HG02763 (cell line): Measurements from ENCODE around the gene SLC1A7.

Experiments
- ATAC-seq: cut with Tn5 transposase; IDR thresholded peaks from one replicate; pipeline ENCODE4 v1.9.1; 2021; ENCODE audit warnings: mild to moderate bottlenecking, moderate library complexity; ENCODE audit not compliant: unreplicated experiment

The SLC1A7 gene

DNA sequence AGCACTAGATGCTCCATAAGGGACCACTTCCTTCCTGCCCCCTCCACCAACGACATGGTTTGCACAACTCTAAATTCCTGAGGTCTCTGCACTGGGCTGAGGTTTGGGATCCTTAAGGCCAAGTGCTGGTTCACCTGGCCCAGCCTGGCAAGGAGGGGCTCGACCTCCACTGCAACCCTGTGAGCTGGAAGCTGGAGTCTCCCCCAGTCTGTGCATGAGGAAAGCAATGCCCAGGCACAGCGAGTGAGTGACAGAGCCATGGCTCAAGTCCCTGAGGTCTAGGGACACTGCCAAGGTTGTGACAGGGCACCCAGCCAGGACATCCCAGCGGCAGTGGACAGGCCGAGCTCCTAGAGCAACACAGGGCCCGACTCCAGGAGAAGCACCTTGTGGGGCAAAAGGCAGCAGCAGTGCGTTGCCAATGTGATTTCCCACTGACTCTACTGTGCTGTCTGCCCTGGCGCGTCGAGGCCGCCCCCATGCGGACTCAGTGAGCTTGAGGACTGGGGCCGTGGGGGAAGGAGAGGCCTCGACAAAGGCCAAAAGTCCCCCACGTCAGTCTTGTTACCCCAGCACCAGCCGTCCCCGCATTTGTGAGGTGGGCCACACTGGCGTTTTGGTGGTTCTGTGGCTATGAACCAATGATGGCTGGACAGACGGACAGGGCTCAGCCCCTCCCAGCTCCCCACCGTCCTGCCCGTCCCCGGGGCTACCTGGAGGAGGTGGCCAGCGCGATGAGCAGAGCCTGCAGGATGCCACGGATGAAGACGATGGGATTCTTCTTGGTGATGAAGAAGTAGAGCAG, 50.4 kb downstream of the SLC1A7 start:
- no peak for ATAC-seq

- no peak for ATAC-seq
These were observed 52.0 kb downstream of the SLC1A7 start for GRCh38 chr1:53090227-53091147.

GRCh38 chr1:53089478-53090226, 52.8 kb downstream of the SLC1A7 start:
- ATAC-seq, result no peak

DNA sequence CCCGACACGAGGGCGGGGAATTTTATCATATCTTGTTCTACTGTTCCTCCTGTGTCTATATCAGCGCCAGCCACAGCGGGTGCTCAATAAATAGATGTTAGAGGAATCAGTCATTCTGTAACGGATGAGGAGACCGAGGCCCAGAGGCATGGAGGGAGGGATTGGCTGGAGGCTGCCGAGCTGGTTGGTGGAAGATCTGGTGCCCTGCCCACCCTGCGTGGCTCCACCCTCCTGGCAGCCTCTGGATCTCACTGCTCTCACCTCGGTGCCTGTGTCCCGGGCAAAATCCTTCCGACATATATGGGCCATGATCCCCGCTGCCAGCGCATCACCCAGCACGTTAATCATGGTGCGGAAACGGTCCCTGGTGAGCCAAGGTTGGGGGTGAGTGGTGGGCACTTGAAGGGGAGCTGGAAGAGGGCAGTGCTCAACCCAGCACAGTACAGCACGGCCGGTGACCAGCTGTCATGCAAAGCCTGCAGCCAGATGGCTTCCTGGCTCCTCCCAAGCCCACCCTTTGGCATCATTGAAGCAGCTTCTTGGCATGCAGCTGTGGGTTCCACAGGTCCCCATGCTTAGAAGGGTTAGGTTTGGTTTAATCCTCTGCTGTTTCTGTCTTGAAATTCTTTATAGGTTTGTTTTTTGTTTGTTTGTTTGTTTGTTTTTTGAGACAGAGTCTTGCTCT, 53.7 kb downstream of the SLC1A7 start:
- no peak for ATAC-seq

- no peak for ATAC-seq
These were observed 54.8 kb downstream of the SLC1A7 start for GRCh38 chr1:53087332-53088285.

DNA sequence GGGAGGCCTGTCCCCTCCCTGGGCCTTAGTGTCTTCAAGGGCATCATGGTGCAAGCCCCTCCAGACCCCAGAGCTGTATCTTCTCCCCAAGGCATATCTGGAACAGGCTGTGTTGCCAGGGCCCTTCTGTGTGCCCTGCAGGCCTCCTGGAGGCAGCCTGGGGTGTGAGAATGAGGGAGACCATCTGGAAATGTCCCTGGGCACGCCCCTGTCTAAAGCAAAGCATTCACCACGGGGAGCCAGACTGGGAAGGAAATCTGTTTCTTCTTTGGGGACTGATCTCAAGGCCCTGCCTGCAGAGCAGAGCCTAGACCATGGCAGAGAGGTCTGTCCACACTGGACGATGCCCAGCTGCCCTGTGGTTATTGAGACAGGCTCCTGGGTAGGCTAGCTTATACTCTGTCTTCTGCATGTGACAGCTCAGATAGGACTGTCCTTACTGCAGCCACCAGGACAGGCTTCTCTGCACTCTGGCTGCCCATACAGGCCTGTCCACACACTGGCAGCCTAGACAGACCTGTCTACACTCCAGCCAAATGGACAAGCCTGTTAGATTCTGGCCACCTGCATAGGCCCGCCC, 55.9 kb downstream of the SLC1A7 start:
- ATAC-seq, result no peak

DNA sequence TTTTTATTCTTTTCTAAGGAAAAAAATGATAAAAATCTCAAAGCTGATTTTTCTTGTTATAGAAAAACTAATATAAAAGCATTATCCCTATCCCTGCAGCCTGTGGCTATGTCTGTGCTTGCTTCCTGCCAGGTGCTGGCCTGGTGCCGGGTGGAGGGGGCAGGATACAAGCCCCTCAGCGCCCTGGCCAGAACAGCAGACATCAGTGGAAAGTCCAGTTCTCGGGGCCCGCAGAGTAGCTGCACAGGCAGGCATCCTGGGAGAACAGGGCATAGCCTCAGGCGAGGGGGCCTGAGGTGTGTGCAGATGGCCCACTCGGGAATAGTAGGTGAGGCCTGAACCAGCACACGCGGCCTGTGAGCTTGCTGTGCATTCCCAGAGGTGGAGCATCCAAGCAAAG, 57.0 kb downstream of the SLC1A7 start:
- ATAC-seq, result no peak

- ATAC-seq, result no peak
These were observed 57.9 kb downstream of the SLC1A7 start for GRCh38 chr1:53084589-53084971.

DNA sequence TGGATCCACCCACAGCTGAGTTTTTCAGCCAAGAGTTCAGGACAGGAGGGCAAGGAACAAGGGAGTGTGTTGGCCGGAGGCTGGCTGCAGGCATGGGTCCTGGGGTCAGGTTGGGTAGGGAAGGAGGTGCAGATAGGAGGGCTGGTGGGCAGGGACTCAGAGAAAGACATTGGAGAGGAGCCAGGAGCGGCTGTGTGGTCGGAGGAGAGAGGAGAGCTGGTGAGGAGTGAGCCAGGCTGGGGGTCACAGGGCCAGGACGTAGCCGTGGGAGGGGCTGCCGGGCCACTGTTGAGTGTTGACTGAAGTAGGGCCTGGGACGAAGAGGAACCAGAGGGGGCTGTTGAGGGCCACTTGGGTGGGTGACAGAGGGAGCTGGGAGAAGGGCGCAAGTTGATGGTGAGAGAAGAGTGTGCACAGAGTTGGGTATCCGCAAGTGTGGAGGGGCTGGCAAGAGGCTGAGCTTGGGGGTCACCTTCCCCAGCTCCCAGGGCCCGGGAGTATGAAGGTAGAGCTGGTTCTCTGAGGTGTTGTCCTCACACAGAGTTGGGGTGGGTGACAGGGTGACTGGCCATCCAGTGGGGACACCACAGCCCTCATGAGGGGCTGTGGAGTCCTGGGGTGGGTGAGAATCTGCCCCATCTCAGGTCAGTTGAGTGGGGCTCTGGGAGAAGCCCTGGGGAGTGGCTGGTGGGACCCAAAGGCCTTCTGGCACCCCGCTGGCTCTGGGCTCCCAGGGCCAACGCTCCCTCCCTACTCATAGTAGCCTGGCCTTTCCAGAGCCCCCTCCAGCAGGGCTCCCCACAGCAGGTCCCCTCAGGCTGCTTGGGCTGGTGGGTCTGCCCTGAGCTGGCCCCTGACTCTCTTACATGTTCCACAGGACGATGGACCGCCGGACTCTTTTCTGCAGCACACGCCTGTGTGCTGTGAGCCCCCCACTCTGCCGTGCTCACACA, 58.5 kb downstream of the SLC1A7 start:
- no peak for ATAC-seq

DNA sequence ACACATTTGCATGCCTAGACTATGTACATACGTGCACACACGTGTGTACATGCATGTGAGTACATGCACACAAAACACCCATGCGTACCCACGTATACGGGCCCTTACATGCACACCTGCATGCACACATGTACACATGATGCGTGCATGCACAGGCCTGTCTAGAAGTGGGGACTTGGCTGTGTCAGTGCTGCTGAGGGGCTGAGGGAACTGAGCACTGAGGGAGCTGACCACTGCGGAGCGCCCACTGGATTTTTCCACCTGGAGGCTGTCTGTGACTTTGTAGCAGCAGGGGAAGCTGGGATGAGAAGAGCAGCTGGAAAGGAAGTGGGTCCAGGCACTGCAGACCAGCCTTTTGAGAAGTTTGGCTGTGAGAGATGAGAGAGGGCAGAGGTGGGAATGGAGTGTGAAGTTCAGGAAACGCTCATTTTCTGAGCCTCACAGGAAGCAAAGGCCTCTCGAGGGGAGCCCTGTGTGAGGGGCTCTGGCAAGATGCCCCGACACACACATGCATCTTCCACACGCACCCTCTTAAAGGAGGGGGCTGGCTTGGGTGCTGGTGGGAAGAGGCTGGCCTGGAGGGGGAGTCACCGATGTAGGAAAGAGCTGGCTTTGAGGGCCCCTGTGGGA, 59.5 kb downstream of the SLC1A7 start:
- ATAC-seq, result no peak

GRCh38 chr1:53081384-53082066, 60.9 kb downstream of the SLC1A7 start:
- ATAC-seq, result no peak

DNA sequence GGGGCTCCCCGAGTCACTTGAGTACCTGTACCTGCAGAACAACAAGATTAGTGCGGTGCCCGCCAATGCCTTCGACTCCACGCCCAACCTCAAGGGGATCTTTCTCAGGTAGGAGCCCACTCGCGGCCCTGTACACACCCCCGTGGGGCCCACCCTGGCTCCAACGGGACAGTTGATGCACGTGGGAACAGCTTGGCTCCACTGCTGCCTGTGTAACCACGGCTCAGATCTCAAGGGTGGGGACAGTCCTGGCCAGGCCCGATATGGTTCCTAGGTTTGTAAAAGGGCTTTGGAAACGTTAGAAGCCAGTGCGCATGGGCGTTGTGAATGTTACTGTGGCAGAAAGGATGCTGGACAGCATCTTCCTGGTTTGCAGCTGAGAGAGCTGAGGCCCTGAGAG, 61.7 kb downstream of the SLC1A7 start:
- no peak for ATAC-seq

DNA sequence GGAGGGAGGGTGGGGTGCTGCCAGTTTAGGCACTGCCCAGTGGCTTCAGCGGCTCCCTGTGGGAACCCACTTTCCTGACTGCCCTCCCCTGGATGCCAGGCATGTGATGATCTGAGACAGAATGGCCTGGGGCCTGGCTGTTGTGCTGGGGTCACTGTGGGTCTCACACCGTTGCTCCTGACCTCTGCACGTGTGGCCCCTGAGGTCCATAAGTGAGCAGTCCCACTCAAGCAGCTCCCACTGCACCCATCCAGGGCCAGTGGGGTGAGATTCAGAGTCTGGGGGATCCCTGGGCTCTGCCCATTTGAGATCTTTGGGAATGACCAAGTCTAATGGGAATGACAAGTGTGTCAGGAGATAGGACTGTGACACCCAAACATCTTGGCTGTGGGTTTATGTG, 62.4 kb downstream of the SLC1A7 start:
- no peak for ATAC-seq

- ATAC-seq, result no peak
These were observed 63.2 kb downstream of the SLC1A7 start for GRCh38 chr1:53079251-53079650.

- ATAC-seq, result no peak
These were observed 63.9 kb downstream of the SLC1A7 start for GRCh38 chr1:53078333-53079101.

- ATAC-seq, result no peak
These were observed 64.9 kb downstream of the SLC1A7 start for GRCh38 chr1:53077599-53077965.
